ENCODE measurements around the gene CCDC92B.
"Not testable (repeated sequence)": the region's sequence is repeated elsewhere in the genome, so short reads cannot be mapped to it uniquely, and the experiment has no call there.

The CCDC92B gene

GRCh38 chr17:2688351-2689342, 60.8 kb downstream of the CCDC92B start:
- no peak for DNase-seq

- no peak for DNase-seq
Measured at GRCh38 chr17:2687074-2687418, 62.4 kb downstream of the CCDC92B start.

- no peak for DNase-seq
Measured at GRCh38 chr17:2685696-2686095, 63.8 kb downstream of the CCDC92B start.

GRCh38 chr17:2684549-2684948, 64.9 kb downstream of the CCDC92B start:
- no peak for DNase-seq

- DNase-seq: no peak
Measured at GRCh38 chr17:2683912-2684311, 65.5 kb downstream of the CCDC92B start.

GRCh38 chr17:2682176-2682938, 67.1 kb downstream of the CCDC92B start:
- DNase-seq: no peak

- no peak for DNase-seq
Measured at GRCh38 chr17:2681650-2682049, 67.8 kb downstream of the CCDC92B start.

GRCh38 chr17:2680961-2681360, 68.5 kb downstream of the CCDC92B start:
- no peak for DNase-seq

GRCh38 chr17:2679247-2679646, 70.2 kb downstream of the CCDC92B start:
- DNase-seq: not testable (repeated sequence)
